Prostate gland (tissue), 2 donors: ENCODE measurements around the gene OGDH.

ENCODE experiments used
- POLR2A ChIP-seq: fragments of 450-650 bp; IDR thresholded peaks from one replicate; pipeline ENCODE4 v1.6.1; 2016; ENCODE audit warnings: antibody characterized with exemption, mild to moderate bottlenecking
- POLR2AphosphoS5 ChIP-seq: sonication (generic); formaldehyde crosslinking; IDR thresholded peaks from one replicate; pipeline ENCODE4 v1.6.1; 2017; ENCODE audit warnings: antibody characterized with exemption
- TF ChIP-seq, protein P1 (sequence below), 4 experiments: fragments of 200-600 bp in 2 of 4; fragments of 450-650 bp in 2 of 4; sonication (generic) in 2 of 4; IDR thresholded peaks; 1 replicate in 3 of 4; 2 replicates in 1 of 4; pipeline ENCODE4 v1.5.1; 2016 to 2019; ENCODE audit warnings: antibody characterized with exemption in 4 of 4, mild to moderate bottlenecking in 2 of 4, moderate library complexity in 2 of 4

DNA sequence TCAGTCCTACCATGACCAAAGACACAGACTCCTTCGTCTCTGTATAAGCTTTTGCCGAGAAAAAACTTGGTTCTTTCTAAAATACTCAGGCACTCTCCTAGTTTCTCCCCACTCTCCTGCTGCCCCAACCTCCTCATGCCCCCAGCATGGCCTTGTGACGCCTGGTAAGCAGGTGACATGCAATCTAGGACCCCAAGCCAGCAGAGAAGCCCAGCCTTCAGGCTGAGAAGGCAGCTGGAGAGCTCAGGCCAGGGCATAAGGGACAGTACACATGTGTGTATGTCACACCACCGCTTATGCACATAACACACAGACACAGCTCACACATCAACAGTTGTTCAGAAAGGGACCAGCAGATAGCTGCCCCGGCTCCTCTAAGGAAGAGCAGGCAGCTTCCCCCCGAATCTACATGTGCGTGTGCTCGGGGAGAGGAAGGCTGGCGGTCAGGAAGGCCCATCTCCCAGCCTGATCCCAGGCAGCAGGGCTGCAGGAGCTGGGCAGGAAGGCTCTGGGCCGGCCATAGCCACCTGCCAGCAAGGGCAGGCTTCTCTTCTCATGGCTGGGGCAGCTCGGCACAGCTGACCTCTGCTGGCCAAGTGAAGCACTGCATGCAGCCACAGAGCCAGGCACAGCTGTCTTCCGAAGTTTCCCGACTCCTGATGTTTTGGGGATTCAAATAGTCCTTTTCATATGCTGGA, 41.2 kb upstream of the OGDH start:
- TF ChIP-seq, protein P1, sequence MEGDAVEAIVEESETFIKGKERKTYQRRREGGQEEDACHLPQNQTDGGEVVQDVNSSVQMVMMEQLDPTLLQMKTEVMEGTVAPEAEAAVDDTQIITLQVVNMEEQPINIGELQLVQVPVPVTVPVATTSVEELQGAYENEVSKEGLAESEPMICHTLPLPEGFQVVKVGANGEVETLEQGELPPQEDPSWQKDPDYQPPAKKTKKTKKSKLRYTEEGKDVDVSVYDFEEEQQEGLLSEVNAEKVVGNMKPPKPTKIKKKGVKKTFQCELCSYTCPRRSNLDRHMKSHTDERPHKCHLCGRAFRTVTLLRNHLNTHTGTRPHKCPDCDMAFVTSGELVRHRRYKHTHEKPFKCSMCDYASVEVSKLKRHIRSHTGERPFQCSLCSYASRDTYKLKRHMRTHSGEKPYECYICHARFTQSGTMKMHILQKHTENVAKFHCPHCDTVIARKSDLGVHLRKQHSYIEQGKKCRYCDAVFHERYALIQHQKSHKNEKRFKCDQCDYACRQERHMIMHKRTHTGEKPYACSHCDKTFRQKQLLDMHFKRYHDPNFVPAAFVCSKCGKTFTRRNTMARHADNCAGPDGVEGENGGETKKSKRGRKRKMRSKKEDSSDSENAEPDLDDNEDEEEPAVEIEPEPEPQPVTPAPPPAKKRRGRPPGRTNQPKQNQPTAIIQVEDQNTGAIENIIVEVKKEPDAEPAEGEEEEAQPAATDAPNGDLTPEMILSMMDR (IDR thresholded peaks at IDR 0.05) = peak; percentile 90 to 98 (median 94)
- peak; percentile 47 for TF ChIP-seq POLR2AphosphoS5
- no peak for TF ChIP-seq POLR2A
